Endothelial cell of umbilical vein (primary cell): Measurements from ENCODE around the gene PYROXD2. TPM values are rescaled to one million over a fixed set of nuclear protein-coding genes. Genes with fewer than 3 reads are reported as not detected.

Source experiments
- BruUV-seq: library from RNA; stranded (reverse); fragments of 400-500 nt; replicated peaks from 2 replicates; lab custom pipeline; 2021; lab: Mats Ljungman, UMichigan
- CTCF ChIA-PET: fragments of 300-600, 350-600 bp; sonication (Branson Sonifier 250); formaldehyde crosslinking; loops from one replicate; lab custom pipeline; 2021; ENCODE audit warnings: antibody characterized with exemption, inconsistent platforms; lab: Charles Lee
- POLR2A ChIA-PET: fragments of 300-600, 350-600 bp; sonication (Branson Sonifier 250); formaldehyde crosslinking; loops from one replicate; lab custom pipeline; 2021; ENCODE audit warnings: antibody characterized with exemption, inconsistent platforms; lab: Charles Lee
- DNase-seq: peaks from one replicate; pipeline ENCODE4 v3.0.0-alpha.2; 2011; ENCODE audit warnings: low read depth, low spot score
- FAIRE-seq: peaks from 2 replicates; lab custom pipeline; 2011; peaks lifted over from hg19 to GRCh38; lab: Jason Lieb, UNC
- H2AFZ ChIP-seq: 2 replicates; pipeline ENCODE4 v1.6.0; 2012; ENCODE audit warnings: low read depth, low read length, control low read depth, inconsistent platforms
- H3K27ac ChIP-seq: 2 replicates; pipeline ENCODE4 v1.5.1; 2011; ENCODE audit warnings: low read depth, mild to moderate bottlenecking, control low read depth, low read length, moderate library complexity; ENCODE audit not compliant: insufficient read depth
- H3K27me3 ChIP-seq, 2 experiments: 2 replicates each; pipeline versions ENCODE4 v1.6.0 to v1.6.1; 2011; ENCODE audit warnings: low read length in 2 of 2, mixed read lengths in 1 of 2; ENCODE audit not compliant: control insufficient read depth in 2 of 2, insufficient read depth in 2 of 2
- H3K36me3 ChIP-seq, 2 experiments: 2 replicates in 1 of 2; 3 replicates in 1 of 2; pipeline ENCODE4 v1.5.1; 2011; ENCODE audit warnings: low read length in 2 of 2, mild to moderate bottlenecking in 1 of 2, moderate library complexity in 1 of 2; ENCODE audit not compliant: control insufficient read depth in 2 of 2, insufficient read depth in 2 of 2; ENCODE audit errors: extremely low read depth in 1 of 2
- H3K4me1 ChIP-seq: 3 replicates; pipeline ENCODE4 v1.5.1; 2011; ENCODE audit warnings: mild to moderate bottlenecking, low read length; ENCODE audit not compliant: control insufficient read depth, insufficient read depth; ENCODE audit errors: extremely low read depth
- H3K4me2 ChIP-seq: 2 replicates; pipeline ENCODE4 v1.6.1; 2011; ENCODE audit warnings: low read length, control low read depth, mixed read lengths; ENCODE audit not compliant: insufficient read depth
- H3K4me3 ChIP-seq, 3 experiments: fragments of 200-600 bp in 1 of 3; sonication (generic), shearing (Covaris generic) in 1 of 3; replicated peaks in 1 of 3; 2 replicates each; pipeline ENCODE4 v1.5.1; 2011 to 2016; ENCODE audit warnings: control low read depth in 3 of 3, low read length in 3 of 3, mild to moderate bottlenecking in 2 of 3, inconsistent platforms in 1 of 3, low read depth in 1 of 3, moderate library complexity in 1 of 3; ENCODE audit not compliant: insufficient read depth in 1 of 3
- H3K79me2 ChIP-seq: 2 replicates; pipeline ENCODE4 v1.6.0; 2012; ENCODE audit warnings: low read length, inconsistent platforms; ENCODE audit not compliant: control insufficient read depth, insufficient read depth
- H3K9ac ChIP-seq: replicated peaks from 2 replicates; pipeline ENCODE3; 2011; ENCODE audit warnings: low read length, control low read depth; ENCODE audit not compliant: insufficient read depth; ENCODE audit errors: extremely low read depth
- H3K9me1 ChIP-seq: replicated peaks from 3 replicates; pipeline ENCODE4 v1.6.0; 2011; ENCODE audit warnings: mild to moderate bottlenecking, low read length; ENCODE audit not compliant: control insufficient read depth, insufficient read depth; ENCODE audit errors: extremely low read depth
- H3K9me3 ChIP-seq: replicated peaks from 2 replicates; pipeline ENCODE4 v1.5.1; 2012; ENCODE audit warnings: low read length, inconsistent platforms; ENCODE audit not compliant: control insufficient read depth, insufficient read depth
- H4K20me1 ChIP-seq: replicated peaks from 2 replicates; pipeline ENCODE3; 2011; ENCODE audit warnings: mild to moderate bottlenecking, low read length; ENCODE audit not compliant: control insufficient read depth, insufficient read depth; ENCODE audit errors: extremely low read depth
- EZH2 ChIP-seq: IDR thresholded peaks from 2 replicates; pipeline ENCODE4 v1.6.1; 2012; ENCODE audit warnings: borderline replicate concordance, low read depth, mild to moderate bottlenecking, moderate library complexity, low read length, inconsistent platforms; ENCODE audit not compliant: severe bottlenecking
- FOS ChIP-seq: IDR thresholded peaks from 2 replicates; pipeline ENCODE4 v1.6.1; 2011; ENCODE audit warnings: mild to moderate bottlenecking, low read length, moderate library complexity, borderline replicate concordance; ENCODE audit not compliant: insufficient read depth
- GATA2 ChIP-seq: IDR thresholded peaks from 2 replicates; pipeline ENCODE4 v1.7.0; 2011; ENCODE audit warnings: low read depth, mild to moderate bottlenecking, moderate library complexity, mixed read lengths, low read length; ENCODE audit not compliant: insufficient read length, insufficient read depth
- JUN ChIP-seq: IDR thresholded peaks from 2 replicates; pipeline ENCODE4 v1.6.1; 2011; ENCODE audit warnings: borderline replicate concordance, low read depth; ENCODE audit not compliant: insufficient read length, insufficient read depth
- MYC ChIP-seq: IDR thresholded peaks from one replicate; pipeline ENCODE4 v1.6.1; 2011; ENCODE audit warnings: mild to moderate bottlenecking, low read depth, low read length
- POLR2A ChIP-seq: IDR thresholded peaks from 2 replicates; pipeline ENCODE4 v1.6.1; 2012; ENCODE audit warnings: low read depth, mild to moderate bottlenecking, control low read depth, low read length
- POLR2AphosphoS5 ChIP-seq: IDR thresholded peaks from 2 replicates; pipeline ENCODE4 v1.6.1; 2012; ENCODE audit warnings: low read depth, mild to moderate bottlenecking, control low read depth, low read length, moderate library complexity; ENCODE audit not compliant: insufficient read depth
- dilution Hi-C: fragments of 300-500 bp; cut with MboI; formaldehyde crosslinking; loops from one replicate; pipeline ENCODE4 v1.15.0; 2019; ENCODE audit warnings: low sequenced_read_pairs; ENCODE audit not compliant: extremely low pct_ligation_motif_present
- intact Hi-C: fragments of 100-400 bp; cut with micrococcal nuclease; formaldehyde crosslinking; loops from one replicate; pipeline ENCODE4 v1.10.0; 2022
- polyA plus RNA-seq, 4 experiments: library from polyadenylated mRNA; depleted of rRNA in 3 of 4; stranded (reverse) in 3 of 4; unstranded in 1 of 4; fragments of >200 nt; gene quantifications; 2 replicates each; pipeline versions ENCODE4 v1.2.1 to v1.2.3, GENCODE V29; 2011 to 2012; ENCODE audit warnings: missing spikeins in 1 of 4
- total RNA-seq: library from RNA; stranded (reverse); gene quantifications from 2 replicates; pipeline ENCODE4 v1.2.3, GENCODE V29; 2021
- TF ChIP-seq, protein P1 (sequence below): IDR thresholded peaks from 2 replicates; pipeline ENCODE4 v1.6.1; 2011; ENCODE audit not compliant: insufficient read depth, insufficient read length
- TF ChIP-seq, protein P2 (sequence below), 2 donors: IDR thresholded peaks; 1 replicate in 1 of 2; 2 replicates in 1 of 2; pipeline ENCODE4 v1.5.1; 2011; ENCODE audit warnings: low read length in 2 of 2, mild to moderate bottlenecking in 2 of 2, moderate library complexity in 2 of 2, control low read depth in 1 of 2, inconsistent platforms in 1 of 2, low read depth in 1 of 2; ENCODE audit not compliant: insufficient read depth in 1 of 2; ENCODE audit errors: extremely low read depth in 1 of 2

PYROXD2 gene
- total and polyA plus RNA-seq, 2 donors (not counting 3 experiments of a cell fraction or from before 2014, with no cell fraction given): 7.0 to 13.7 TPM

GRCh38 chr10:98415731-98416119 is 743 bp upstream of the PYROXD2 start:
- no TSS peak for BruUV-seq
- Histone ChIP-seq H3K79me2 (no peaks in the 10 kb centered on the region), H2AFZ (no peak overlapping the region), H3K9ac (no peak overlapping the region), H3K4me2 (no peak overlapping the region), H3K9me1 (no peaks in the 10 kb centered on the region), H3K9me3 (no peaks in the 10 kb centered on the region), H3K4me1 (peaks cover 14% of the 10 kb centered on the region), H4K20me1 (no peaks in the 10 kb centered on the region), H3K27ac (no peak overlapping the region), H3K27me3 (no peaks in the 10 kb centered on the region), H3K36me3 (peaks cover 3 to 25% of the 10 kb centered on the region in 2 experiments), H3K4me3 (no peak overlapping the region)
- peak; percentile 14 for DNase-seq
- intact Hi-C loops: loop anchor here (1.0 kb wide), 1 partner anchor 31 kb away; the partner anchor contains the start of gene HPS1
- TF ChIP-seq POLR2AphosphoS5 (no peak), MYC (no peak), EZH2 (no peak), FOS (no peak), JUN (no peak), GATA2 (no peak), POLR2A (no peak)
- TF ChIP-seq, protein P1, sequence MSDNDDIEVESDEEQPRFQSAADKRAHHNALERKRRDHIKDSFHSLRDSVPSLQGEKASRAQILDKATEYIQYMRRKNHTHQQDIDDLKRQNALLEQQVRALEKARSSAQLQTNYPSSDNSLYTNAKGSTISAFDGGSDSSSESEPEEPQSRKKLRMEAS: no peak
- TF ChIP-seq, protein P2, sequence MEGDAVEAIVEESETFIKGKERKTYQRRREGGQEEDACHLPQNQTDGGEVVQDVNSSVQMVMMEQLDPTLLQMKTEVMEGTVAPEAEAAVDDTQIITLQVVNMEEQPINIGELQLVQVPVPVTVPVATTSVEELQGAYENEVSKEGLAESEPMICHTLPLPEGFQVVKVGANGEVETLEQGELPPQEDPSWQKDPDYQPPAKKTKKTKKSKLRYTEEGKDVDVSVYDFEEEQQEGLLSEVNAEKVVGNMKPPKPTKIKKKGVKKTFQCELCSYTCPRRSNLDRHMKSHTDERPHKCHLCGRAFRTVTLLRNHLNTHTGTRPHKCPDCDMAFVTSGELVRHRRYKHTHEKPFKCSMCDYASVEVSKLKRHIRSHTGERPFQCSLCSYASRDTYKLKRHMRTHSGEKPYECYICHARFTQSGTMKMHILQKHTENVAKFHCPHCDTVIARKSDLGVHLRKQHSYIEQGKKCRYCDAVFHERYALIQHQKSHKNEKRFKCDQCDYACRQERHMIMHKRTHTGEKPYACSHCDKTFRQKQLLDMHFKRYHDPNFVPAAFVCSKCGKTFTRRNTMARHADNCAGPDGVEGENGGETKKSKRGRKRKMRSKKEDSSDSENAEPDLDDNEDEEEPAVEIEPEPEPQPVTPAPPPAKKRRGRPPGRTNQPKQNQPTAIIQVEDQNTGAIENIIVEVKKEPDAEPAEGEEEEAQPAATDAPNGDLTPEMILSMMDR (IDR thresholded peaks at IDR 0.05; ENCODE audit: extremely low read depth in 1 of 2, insufficient read depth in 1 of 2, low read depth in 1 of 2, low read length in 2 of 2): no peak
- no peak for FAIRE-seq
- CTCF ChIA-PET: interaction anchor here (0.7 to 2.5 kb wide), 8 partner anchors 10 to 831 kb away, joined by 3 to 13 read pairs (median 4); no protein-coding TSS in a partner anchor
- POLR2A ChIA-PET: interaction anchor here (0.6 to 0.7 kb wide), 2 partner anchors 21 to 45 kb away, joined by 3 read pairs; no protein-coding TSS in a partner anchor
- dilution Hi-C loops: no loop called here
